ENCODE measurements around the gene SRXN1. TPM values are rescaled to one million over a fixed set of nuclear protein-coding genes. Genes with fewer than 3 reads are reported as not detected.

Gene SRXN1
- total RNA-seq, 1 experiment from 2014 or later = 125 TPM

GRCh38 chr20:600141-600540, 52.9 kb downstream of the SRXN1 start:
- no peak for DNase-seq (ENCODE audit: low read depth, low spot score)
- in situ Hi-C loops (cut with HindIII; ENCODE audit: low pct_unique_long_range_greater_than_20kb, low sequenced_read_pairs) = no loop called here

DNA sequence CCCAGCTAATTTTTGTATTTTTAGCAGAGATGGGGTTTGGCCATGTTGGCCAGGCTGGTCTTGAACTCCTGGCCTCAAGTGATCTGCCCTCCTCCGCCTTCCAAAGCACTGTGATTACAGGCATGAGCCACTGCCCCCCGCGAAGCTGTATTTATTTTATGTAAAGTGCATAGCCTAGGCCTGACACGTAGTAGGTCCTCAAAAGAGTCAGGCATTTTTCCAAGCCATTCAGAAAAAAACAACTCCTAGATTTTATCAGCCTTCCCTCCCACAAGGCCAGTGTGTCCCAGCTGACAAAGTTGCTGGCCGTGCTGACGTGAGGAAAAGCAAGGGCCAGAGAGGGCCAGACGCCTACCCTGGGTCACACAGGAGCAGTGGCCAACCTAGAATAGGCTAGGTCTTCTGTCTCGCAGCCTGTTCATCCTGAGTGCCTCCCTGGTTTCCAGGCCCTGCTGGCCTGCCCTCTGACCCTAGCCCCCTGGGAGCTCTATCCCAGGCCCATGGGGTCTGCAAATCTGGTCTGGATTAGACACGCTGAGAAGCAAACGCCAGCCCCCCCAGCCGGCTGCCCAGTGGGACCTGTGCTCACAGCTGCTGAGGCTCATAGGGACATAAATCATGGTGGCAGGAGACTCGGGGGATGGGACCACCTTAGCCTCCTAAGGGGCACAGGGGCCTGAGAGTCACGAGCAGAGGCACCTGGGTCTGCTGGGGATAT, 54.7 kb downstream of the SRXN1 start:
- in situ Hi-C loops (cut with HindIII; ENCODE audit: low pct_unique_long_range_greater_than_20kb, low sequenced_read_pairs) = no loop called here
- no peak for DNase-seq (ENCODE audit: low read depth, low spot score)

GRCh38 chr20:597560-597959, 55.4 kb downstream of the SRXN1 start:
- in situ Hi-C loops (cut with HindIII; ENCODE audit: low pct_unique_long_range_greater_than_20kb, low sequenced_read_pairs) = no loop called here

More at GRCh38 chr20:597560-597959, 55.4 kb downstream of the SRXN1 start:
- DNase-seq (ENCODE audit: low read depth, low spot score) = no peak

Other genes with a start within 250 kb of the SRXN1 start
- gene RBCK1, start 244.9 kb downstream of the SRXN1 start, total RNA-seq (2014; rRNA removed; shearing (Covaris generic)) = 51.1 and 58.0 TPM in 2 replicates
- 62.5 and 63.0 TPM in 2 replicates for gene TBC1D20, start 190.7 kb downstream of the SRXN1 start, total RNA-seq (2014; rRNA removed; shearing (Covaris generic))
- gene CSNK2A1, start 109.4 kb downstream of the SRXN1 start, total RNA-seq (2014; rRNA removed; shearing (Covaris generic)) = 168 and 179 TPM in 2 replicates
- gene TCF15, start 42.9 kb downstream of the SRXN1 start, total RNA-seq (2014; rRNA removed; shearing (Covaris generic)) = not detected in 2 replicates
- not detected in 2 replicates for gene SCRT2, start 22.6 kb upstream of the SRXN1 start, total RNA-seq (2014; rRNA removed; shearing (Covaris generic))
- 0.03 and 0.11 TPM in 2 replicates for gene SLC52A3, start 115.3 kb upstream of the SRXN1 start, total RNA-seq (2014; rRNA removed; shearing (Covaris generic))
- gene FAM110A, start 180.5 kb upstream of the SRXN1 start, total RNA-seq (2014; rRNA removed; shearing (Covaris generic)) = 2.6 and 3.3 TPM in 2 replicates

Data from SK-MEL-5 (cell line).